HepG2 (cell line): ENCODE results near the gene TMEM114. TPM values are rescaled to one million over a fixed set of nuclear protein-coding genes. Genes with fewer than 3 reads are reported as not detected.

ENCODE experiments used
- ASH2L ChIP-seq: fragments of 300-600, 200-600 bp; sonication (generic); IDR thresholded peaks from 2 replicates; pipeline ENCODE4 v1.7.0; 2017; ENCODE audit warnings: low read depth, mild to moderate bottlenecking, moderate library complexity, mixed read lengths, low read length; ENCODE audit not compliant: insufficient read length
- CEBPG ChIP-seq: IDR thresholded peaks from 2 replicates; pipeline ENCODE4 v1.6.1; 2016
- ELF3 ChIP-seq: IDR thresholded peaks from 2 replicates; pipeline ENCODE4 v1.6.1; 2016; ENCODE audit warnings: missing genetic modification reagents, missing compliant biosample characterization
- FOXP1 ChIP-seq, 2 experiments: fragments of 450-650 bp in 1 of 2; IDR thresholded peaks; 2 replicates each; pipeline ENCODE4 v1.6.1; 2017 to 2018; ENCODE audit warnings: antibody characterized with exemption in 1 of 2
- HDAC1 ChIP-seq: sonication (generic); formaldehyde crosslinking; IDR thresholded peaks from 2 replicates; pipeline ENCODE4 v1.5.1; 2020; ENCODE audit warnings: mild to moderate bottlenecking, missing genetic modification reagents
- SRSF9 ChIP-seq: fragments of 200-400 bp; formaldehyde crosslinking; IDR thresholded peaks from 2 replicates; pipeline ENCODE4 v1.6.1; 2018; ENCODE audit warnings: borderline replicate concordance, mild to moderate bottlenecking, low read depth, low read length; ENCODE audit not compliant: insufficient read depth, poor library complexity, severe bottlenecking
- SSRP1 ChIP-seq: IDR thresholded peaks from 2 replicates; pipeline ENCODE4 v1.6.1; 2016; ENCODE audit warnings: control low read depth
- ZFP36 ChIP-seq: fragments of 150-350 bp; IDR thresholded peaks from 2 replicates; pipeline ENCODE4 v1.6.1; 2018; ENCODE audit warnings: borderline replicate concordance, low read length, low read depth; ENCODE audit not compliant: partially characterized antibody
- ZFP36L2 ChIP-seq: sonication (generic); formaldehyde crosslinking; IDR thresholded peaks from 2 replicates; pipeline ENCODE4 v1.4.0; 2020; ENCODE audit warnings: missing genetic modification reagents
- ZNF567 ChIP-seq: sonication (generic); formaldehyde crosslinking; IDR thresholded peaks from 2 replicates; pipeline ENCODE4 v1.8.1; 2023; ENCODE audit warnings: mild to moderate bottlenecking, missing genetic modification reagents, borderline replicate concordance
- ZNF883 ChIP-seq: sonication (generic); formaldehyde crosslinking; IDR thresholded peaks from 2 replicates; pipeline ENCODE4 v1.5.1; 2020; ENCODE audit warnings: mild to moderate bottlenecking, missing genetic modification reagents; ENCODE audit errors: not compliant biosample characterization
- ZSCAN25 ChIP-seq: sonication (generic); formaldehyde crosslinking; IDR thresholded peaks from 2 replicates; pipeline ENCODE4 v1.8.0; 2022; ENCODE audit warnings: mild to moderate bottlenecking, missing genetic modification reagents
- polyA plus RNA-seq, 8 experiments: library from polyadenylated mRNA; depleted of rRNA in 3 of 8; stranded (reverse) in 7 of 8; unstranded in 1 of 8; fragments of >200 nt; fragmentation: Illumina TruSeq in 4 of 8; extraction: Trizol in 4 of 8; gene quantifications; 2 replicates each; pipeline versions ENCODE4 v1.2.1 to v1.2.3, GENCODE V29; 2011 to 2016; ENCODE audit warnings: low read depth in 4 of 8, missing spikeins in 1 of 8, mixed read lengths in 1 of 8; ENCODE audit not compliant: insufficient read depth in 1 of 8
- total RNA-seq, 5 experiments: library from RNA; depleted of rRNA; stranded (reverse); fragments of >200 nt; fragmentation: Illumina TruSeq; extraction: Trizol; gene quantifications; 2 replicates each; pipeline ENCODE4 v1.2.3, GENCODE V29; 2016; ENCODE audit warnings: low read depth in 1 of 5
- TF ChIP-seq, protein P1 (sequence below): sonication (generic); formaldehyde crosslinking; IDR thresholded peaks from 2 replicates; pipeline ENCODE4 v1.5.1; 2020; ENCODE audit warnings: mild to moderate bottlenecking, moderate library complexity, missing genetic modification reagents
- TF ChIP-seq, protein P2 (sequence below): sonication (generic); formaldehyde crosslinking; IDR thresholded peaks from 2 replicates; pipeline ENCODE4 v1.8.1; 2022; ENCODE audit warnings: low read depth, mild to moderate bottlenecking, missing genetic modification reagents
- TF ChIP-seq, protein P3 (sequence below): sonication (generic); formaldehyde crosslinking; IDR thresholded peaks from 2 replicates; pipeline ENCODE4 v1.4.0; 2020; ENCODE audit warnings: mild to moderate bottlenecking, missing genetic modification reagents

The TMEM114 gene
- total and polyA plus RNA-seq, 2 of the 13 experiments (the other 11 are each of a cell fraction or from before 2014, with no cell fraction given): not detected

DNA sequence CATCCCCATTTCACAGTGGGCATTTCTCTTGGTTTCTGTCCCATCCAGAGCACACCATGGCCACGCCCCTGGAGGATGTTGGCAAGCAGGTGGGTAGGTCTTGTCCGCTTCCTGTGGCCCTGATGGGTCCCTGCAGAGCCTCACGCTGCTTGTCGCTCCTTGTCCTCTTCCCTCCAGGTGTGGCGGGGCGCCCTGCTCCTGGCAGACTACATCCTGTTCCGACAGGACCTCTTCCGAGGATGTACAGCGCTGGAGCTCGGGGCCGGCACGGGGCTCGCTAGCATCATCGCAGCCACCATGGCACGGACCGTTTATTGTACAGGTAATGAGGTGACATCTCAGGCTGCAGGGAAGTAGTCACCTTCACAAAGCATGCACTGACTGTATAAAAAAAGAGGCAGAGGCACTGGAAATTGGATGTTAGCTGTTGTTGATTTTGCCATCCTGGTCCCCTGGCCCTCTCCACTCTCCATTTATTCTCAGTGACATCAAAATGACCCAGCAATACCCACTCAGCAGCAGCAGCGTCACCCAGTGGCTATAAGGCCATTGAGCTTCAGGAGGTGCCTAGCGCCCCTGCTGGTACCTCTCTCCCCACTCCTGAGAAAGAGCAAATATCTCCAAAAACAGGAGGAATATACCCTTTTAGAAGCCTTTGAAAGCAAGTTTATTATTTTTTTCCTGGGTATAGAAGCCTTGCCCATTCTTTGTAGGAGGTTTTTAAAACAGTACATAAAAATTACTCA, 44.9 kb upstream of the TMEM114 start (continued):
- TF ChIP-seq, protein P1, sequence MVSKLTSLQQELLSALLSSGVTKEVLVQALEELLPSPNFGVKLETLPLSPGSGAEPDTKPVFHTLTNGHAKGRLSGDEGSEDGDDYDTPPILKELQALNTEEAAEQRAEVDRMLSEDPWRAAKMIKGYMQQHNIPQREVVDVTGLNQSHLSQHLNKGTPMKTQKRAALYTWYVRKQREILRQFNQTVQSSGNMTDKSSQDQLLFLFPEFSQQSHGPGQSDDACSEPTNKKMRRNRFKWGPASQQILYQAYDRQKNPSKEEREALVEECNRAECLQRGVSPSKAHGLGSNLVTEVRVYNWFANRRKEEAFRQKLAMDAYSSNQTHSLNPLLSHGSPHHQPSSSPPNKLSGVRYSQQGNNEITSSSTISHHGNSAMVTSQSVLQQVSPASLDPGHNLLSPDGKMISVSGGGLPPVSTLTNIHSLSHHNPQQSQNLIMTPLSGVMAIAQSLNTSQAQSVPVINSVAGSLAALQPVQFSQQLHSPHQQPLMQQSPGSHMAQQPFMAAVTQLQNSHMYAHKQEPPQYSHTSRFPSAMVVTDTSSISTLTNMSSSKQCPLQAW (CRISPR knock-in tag): 0 out of 2 replicates have a peak, but pooled peaks have one; percentile 18
- TF ChIP-seq ZFP36L2 (CRISPR knock-in tag): no peak
- TF ChIP-seq SRSF9: no peak
- no peak for TF ChIP-seq ZFP36
- peak; percentile 37 for TF ChIP-seq CEBPG (CRISPR knock-in tag)
- peak; percentile 57 for TF ChIP-seq ZNF883 (CRISPR knock-in tag)
- no peak for TF ChIP-seq ZNF567 (CRISPR knock-in tag)
- TF ChIP-seq, protein P2, sequence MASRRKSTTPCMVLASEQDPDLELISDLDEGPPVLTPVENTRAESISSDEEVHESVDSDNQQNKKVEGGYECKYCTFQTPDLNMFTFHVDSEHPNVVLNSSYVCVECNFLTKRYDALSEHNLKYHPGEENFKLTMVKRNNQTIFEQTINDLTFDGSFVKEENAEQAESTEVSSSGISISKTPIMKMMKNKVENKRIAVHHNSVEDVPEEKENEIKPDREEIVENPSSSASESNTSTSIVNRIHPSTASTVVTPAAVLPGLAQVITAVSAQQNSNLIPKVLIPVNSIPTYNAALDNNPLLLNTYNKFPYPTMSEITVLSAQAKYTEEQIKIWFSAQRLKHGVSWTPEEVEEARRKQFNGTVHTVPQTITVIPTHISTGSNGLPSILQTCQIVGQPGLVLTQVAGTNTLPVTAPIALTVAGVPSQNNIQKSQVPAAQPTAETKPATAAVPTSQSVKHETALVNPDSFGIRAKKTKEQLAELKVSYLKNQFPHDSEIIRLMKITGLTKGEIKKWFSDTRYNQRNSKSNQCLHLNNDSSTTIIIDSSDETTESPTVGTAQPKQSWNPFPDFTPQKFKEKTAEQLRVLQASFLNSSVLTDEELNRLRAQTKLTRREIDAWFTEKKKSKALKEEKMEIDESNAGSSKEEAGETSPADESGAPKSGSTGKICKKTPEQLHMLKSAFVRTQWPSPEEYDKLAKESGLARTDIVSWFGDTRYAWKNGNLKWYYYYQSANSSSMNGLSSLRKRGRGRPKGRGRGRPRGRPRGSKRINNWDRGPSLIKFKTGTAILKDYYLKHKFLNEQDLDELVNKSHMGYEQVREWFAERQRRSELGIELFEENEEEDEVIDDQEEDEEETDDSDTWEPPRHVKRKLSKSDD (CRISPR knock-in tag): peak; percentile 45; the same call in 1 of the 2 replicates
- TF ChIP-seq ELF3 (CRISPR knock-in tag): peak; percentile 46; the same call in 1 of the 2 replicates
- TF ChIP-seq ASH2L: no peak
- TF ChIP-seq, protein P3, sequence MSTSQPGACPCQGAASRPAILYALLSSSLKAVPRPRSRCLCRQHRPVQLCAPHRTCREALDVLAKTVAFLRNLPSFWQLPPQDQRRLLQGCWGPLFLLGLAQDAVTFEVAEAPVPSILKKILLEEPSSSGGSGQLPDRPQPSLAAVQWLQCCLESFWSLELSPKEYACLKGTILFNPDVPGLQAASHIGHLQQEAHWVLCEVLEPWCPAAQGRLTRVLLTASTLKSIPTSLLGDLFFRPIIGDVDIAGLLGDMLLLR: peak; percentile 14; the same call in 1 of the 2 replicates
- TF ChIP-seq SSRP1 (CRISPR knock-in tag): no peak
- no peak for TF ChIP-seq ZSCAN25 (CRISPR knock-in tag)
- TF ChIP-seq FOXP1 (IDR thresholded peaks at IDR 0.05): no peak
- no peak for TF ChIP-seq FOXP1 (CRISPR knock-in tag; IDR thresholded peaks at IDR 0.05)
- TF ChIP-seq HDAC1 (CRISPR knock-in tag): no peak
